Natural killer cell (primary cell): Measurements from ENCODE around the gene CCDC91. TPM values are rescaled to one million over a fixed set of nuclear protein-coding genes. Genes with fewer than 3 reads are reported as not detected.
A peak's percentile ranks its signal among the peaks of the same experiment; 100 is the strongest.

Experiments used
- ATAC-seq, 3 donors: fragments of 150-1000 bp in 2 of 3; fragments of 200-7000 bp in 1 of 3; cut with Tn5 transposase; 1 replicate in 1 of 3; 2 replicates in 2 of 3; pipeline ENCODE4 v1.10.0; 2021; ENCODE audit warnings: mild to moderate bottlenecking in 2 of 3, moderate library complexity in 2 of 3
- DNase-seq, 2 donors: peaks; one replicate each; pipeline versions ENCODE4 v3.0.0 to v3.0.0-alpha.2; 2013 to 2021; ENCODE audit warnings: mixed read lengths in 1 of 2
- H3K27ac ChIP-seq: one replicate; pipeline ENCODE4 v1.5.1; 2013; ENCODE audit warnings: mild to moderate bottlenecking, low read length
- H3K27me3 ChIP-seq: one replicate; pipeline ENCODE4 v1.6.1; 2013; ENCODE audit warnings: low read length; ENCODE audit not compliant: control insufficient read depth, insufficient read depth
- H3K36me3 ChIP-seq: one replicate; pipeline ENCODE4 v1.6.1; 2013; ENCODE audit warnings: low read length; ENCODE audit not compliant: control insufficient read depth, insufficient read depth
- H3K4me1 ChIP-seq: one replicate; pipeline ENCODE4 v1.6.1; 2013; ENCODE audit warnings: low read length; ENCODE audit not compliant: control insufficient read depth, insufficient read depth
- H3K4me3 ChIP-seq: one replicate; pipeline ENCODE4 v1.5.1; 2013; ENCODE audit warnings: low read length
- H3K9me3 ChIP-seq: one replicate; pipeline ENCODE4 v1.6.1; 2013; ENCODE audit warnings: low read length; ENCODE audit not compliant: control insufficient read depth, insufficient read depth
- H3K27ac Mint-ChIP-seq, 2 donors: one replicate each; pipeline ENCODE4 v1.8.0; 2022; ENCODE audit warnings: mild to moderate bottlenecking in 2 of 2, mixed read lengths in 2 of 2, moderate library complexity in 1 of 2
- H3K27me3 Mint-ChIP-seq, 2 donors: one replicate each; pipeline ENCODE4 v1.8.0; 2022; ENCODE audit warnings: low read depth in 2 of 2, mixed read lengths in 2 of 2
- H3K36me3 Mint-ChIP-seq: one replicate; pipeline ENCODE4 v1.8.0; 2022; ENCODE audit warnings: mixed read lengths
- H3K4me1 Mint-ChIP-seq, 2 donors: one replicate each; pipeline ENCODE4 v1.8.0; 2022; ENCODE audit warnings: mixed read lengths in 2 of 2
- H3K4me3 Mint-ChIP-seq: one replicate; pipeline ENCODE4 v1.8.0; 2022; ENCODE audit warnings: mild to moderate bottlenecking, moderate library complexity, mixed read lengths
- H3K9me3 Mint-ChIP-seq, 2 donors: one replicate each; pipeline ENCODE4 v1.8.0; 2022; ENCODE audit warnings: mixed read lengths in 2 of 2
- WGBS: methylation state at CpG from one replicate; pipeline ENCODE4 v1.1.7; 2013; ENCODE audit warnings: missing lambda C conversion rate; ENCODE audit not compliant: insufficient coverage; 5-methylcytosine and 5-hydroxymethylcytosine counted together
- intact Hi-C: fragments of 100-400 bp; cut with micrococcal nuclease; formaldehyde crosslinking; loops from one replicate; pipeline ENCODE4 v1.14.2; 2022
- total RNA-seq, 4 donors: library from RNA; stranded (reverse); fragments of 120-200 nt in 1 of 4; gene quantifications; one replicate each; pipeline versions ENCODE4 v1.2.3 to v1.2.4, GENCODE V29; 2013 to 2022
- TF ChIP-seq, protein P1 (sequence below): fragments of 200-600 bp; IDR thresholded peaks from one replicate; pipeline ENCODE4 v1.8.0; 2022; ENCODE audit warnings: antibody characterized with exemption

Gene CCDC91
- total RNA-seq, 3 donors from 2014 or later (not counting 1 experiment from before 2014, with no cell fraction given), result 48.8 to 65.8 (median 60.2) TPM

DNA sequence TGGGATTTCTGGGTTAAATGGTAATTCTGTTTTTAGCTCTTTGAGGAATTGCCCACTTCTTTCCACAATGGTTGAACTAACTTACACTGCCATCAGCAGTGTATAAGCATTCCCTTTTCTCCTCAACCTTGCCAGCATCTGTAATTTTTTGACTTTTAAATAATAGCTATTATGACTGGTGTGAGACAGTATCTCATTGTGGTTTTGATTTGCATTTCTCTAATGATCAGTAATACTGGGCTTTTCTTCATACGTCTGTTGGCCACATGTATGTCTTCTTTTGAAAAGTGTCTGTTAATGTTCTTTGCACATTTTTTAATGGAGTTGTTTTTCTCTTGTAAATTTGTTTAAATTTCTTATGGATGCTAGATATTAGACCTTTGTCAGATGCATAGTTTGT, 323.7 kb downstream of the CCDC91 start:
- TF ChIP-seq, protein P1, sequence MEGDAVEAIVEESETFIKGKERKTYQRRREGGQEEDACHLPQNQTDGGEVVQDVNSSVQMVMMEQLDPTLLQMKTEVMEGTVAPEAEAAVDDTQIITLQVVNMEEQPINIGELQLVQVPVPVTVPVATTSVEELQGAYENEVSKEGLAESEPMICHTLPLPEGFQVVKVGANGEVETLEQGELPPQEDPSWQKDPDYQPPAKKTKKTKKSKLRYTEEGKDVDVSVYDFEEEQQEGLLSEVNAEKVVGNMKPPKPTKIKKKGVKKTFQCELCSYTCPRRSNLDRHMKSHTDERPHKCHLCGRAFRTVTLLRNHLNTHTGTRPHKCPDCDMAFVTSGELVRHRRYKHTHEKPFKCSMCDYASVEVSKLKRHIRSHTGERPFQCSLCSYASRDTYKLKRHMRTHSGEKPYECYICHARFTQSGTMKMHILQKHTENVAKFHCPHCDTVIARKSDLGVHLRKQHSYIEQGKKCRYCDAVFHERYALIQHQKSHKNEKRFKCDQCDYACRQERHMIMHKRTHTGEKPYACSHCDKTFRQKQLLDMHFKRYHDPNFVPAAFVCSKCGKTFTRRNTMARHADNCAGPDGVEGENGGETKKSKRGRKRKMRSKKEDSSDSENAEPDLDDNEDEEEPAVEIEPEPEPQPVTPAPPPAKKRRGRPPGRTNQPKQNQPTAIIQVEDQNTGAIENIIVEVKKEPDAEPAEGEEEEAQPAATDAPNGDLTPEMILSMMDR, result no peak
- H3K9me3 ChIP-seq, result no peaks in the 10 kb centered on the region
- peaks cover 18 to 33% of the 10 kb centered on the region in 2 donors for H3K4me1 Mint-ChIP-seq
- no peak for ATAC-seq
- H3K4me3 ChIP-seq, result no peak overlapping the region
- H3K4me1 ChIP-seq, result no peaks in the 10 kb centered on the region
- H3K27me3 ChIP-seq, result no peaks in the 10 kb centered on the region
- no peaks in the 10 kb centered on the region for H3K36me3 Mint-ChIP-seq
- intact Hi-C loops, result no loop called here
- H3K27me3 Mint-ChIP-seq, result no peaks in the 10 kb centered on the region
- H3K9me3 Mint-ChIP-seq, result no peaks in the 10 kb centered on the region
- DNase-seq, result no peak
- no peak overlapping the region for H3K4me3 Mint-ChIP-seq
- H3K27ac Mint-ChIP-seq, result no peak overlapping the region
- no peaks in the 10 kb centered on the region for H3K36me3 ChIP-seq
- 73% methylated on average over 1 of the region's 1 CpG for WGBS
- no peak overlapping the region for H3K27ac ChIP-seq

DNA sequence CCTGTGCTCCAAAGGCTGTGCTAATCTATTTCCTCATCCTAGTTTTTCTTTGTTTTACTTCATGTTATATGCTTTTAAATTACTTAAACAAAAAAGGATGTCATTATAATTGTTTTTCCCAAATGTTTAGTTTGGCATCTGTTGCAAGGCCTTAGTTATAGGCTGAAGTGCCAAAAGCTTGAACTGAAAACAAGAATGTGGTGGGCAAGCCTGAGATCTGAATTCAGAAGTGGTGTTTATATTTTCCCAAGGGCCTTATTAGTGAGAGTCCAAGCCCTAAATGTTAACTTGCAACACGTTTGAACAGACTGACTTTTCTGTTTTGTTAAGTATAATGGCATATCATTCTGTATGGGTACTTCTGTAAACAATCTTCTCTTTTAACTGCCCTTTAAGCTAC, 326.8 kb downstream of the CCDC91 start:
- no peak overlapping the region for H3K27ac ChIP-seq

DNA sequence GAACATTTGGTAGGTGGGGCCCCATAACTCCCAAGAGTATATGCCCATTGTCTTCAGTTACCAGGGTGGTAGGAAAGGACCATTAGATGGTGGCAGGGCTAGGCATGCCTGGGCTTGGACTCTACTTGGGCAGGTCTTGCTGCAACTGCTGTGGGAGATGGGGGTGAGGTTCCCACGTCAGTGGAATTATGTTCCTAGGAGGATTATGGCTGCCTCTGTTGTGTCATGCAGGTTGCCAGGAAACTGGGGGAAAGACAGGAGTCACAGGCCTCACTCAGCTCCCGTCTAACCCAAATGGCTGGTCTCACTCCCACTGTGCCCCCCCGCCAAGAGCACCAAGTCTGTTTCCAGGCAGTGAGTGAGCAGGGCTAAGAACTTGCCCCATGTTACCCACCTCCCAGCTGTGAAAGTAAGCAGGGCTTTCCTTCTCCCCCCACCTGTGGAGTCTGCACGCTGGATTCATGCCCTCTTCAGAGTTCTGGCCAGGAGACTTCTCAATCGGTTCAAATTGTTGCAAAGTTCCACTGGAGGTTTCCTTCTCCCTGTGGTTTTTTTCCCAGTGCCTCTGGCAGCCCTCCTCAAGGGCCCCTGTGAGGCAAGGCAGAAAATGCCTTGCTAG, 337.5 kb downstream of the CCDC91 start:
- no peak overlapping the region for H3K4me3 Mint-ChIP-seq
- ATAC-seq (no peak), DNase-seq (no peak)
- H3K27ac ChIP-seq, result no peak overlapping the region
- H3K4me3 ChIP-seq, result no peak overlapping the region
- TF ChIP-seq, protein P1, result no peak
- no peaks in the 10 kb centered on the region for H3K4me1 ChIP-seq
- no peaks in the 10 kb centered on the region for H3K36me3 ChIP-seq
- H3K27ac Mint-ChIP-seq, result no peak overlapping the region
- peaks cover 20% of the 10 kb centered on the region for H3K36me3 Mint-ChIP-seq
- no peaks in the 10 kb centered on the region for H3K9me3 ChIP-seq
- intact Hi-C loops, result no loop called here
- peaks cover 12 to 20% of the 10 kb centered on the region in 2 donors for H3K4me1 Mint-ChIP-seq
- H3K9me3 Mint-ChIP-seq, result peaks cover 4 to 16% of the 10 kb centered on the region in 2 donors
- no peaks in the 10 kb centered on the region for H3K27me3 Mint-ChIP-seq
- 94% methylated on average over 5 of the region's 5 CpGs for WGBS
- H3K27me3 ChIP-seq, result no peaks in the 10 kb centered on the region

More for the DNA sequence above, 326.8 kb downstream of the CCDC91 start:
- peaks cover 23 to 31% of the 10 kb centered on the region in 2 donors for H3K4me1 Mint-ChIP-seq
- no peaks in the 10 kb centered on the region for H3K9me3 Mint-ChIP-seq
- Histone ChIP-seq H3K4me1 (no peaks in the 10 kb centered on the region), H3K9me3 (no peaks in the 10 kb centered on the region), H3K36me3 (no peaks in the 10 kb centered on the region), H3K27me3 (no peaks in the 10 kb centered on the region), H3K4me3 (no peak overlapping the region)
- intact Hi-C loops, result no loop called here
- no peaks in the 10 kb centered on the region for H3K27me3 Mint-ChIP-seq
- no peak for DNase-seq
- H3K4me3 Mint-ChIP-seq, result no peak overlapping the region
- TF ChIP-seq, protein P1, result no peak
- H3K27ac Mint-ChIP-seq, result peak overlapping the region in 1 of 2 donors; percentile 46
- H3K36me3 Mint-ChIP-seq, result no peaks in the 10 kb centered on the region
- 100% methylated on average over 1 of the region's 1 CpG for WGBS
- no peak for ATAC-seq

DNA sequence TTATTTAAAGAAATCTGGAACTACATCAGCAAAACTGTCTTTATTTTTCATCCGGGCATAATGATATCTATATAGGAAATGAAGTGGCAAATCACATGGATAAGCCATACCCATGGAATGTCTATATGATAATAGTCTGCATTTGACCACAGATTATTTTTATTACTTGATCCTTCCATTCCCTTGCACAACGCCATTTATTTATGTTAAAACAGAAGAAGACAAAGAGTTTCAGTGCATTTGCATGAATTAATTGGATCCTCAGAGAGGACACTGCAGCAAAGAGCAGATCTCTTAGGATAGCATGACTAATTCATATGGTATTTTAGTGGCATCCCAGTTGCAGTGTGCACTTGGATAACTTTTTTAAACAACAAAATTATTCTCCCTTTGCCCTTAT, 345.0 kb downstream of the CCDC91 start:
- intact Hi-C loops, result no loop called here
- no peaks in the 10 kb centered on the region for H3K27me3 ChIP-seq
- peaks cover 0 to 10% of the 10 kb centered on the region in 2 donors for H3K4me1 Mint-ChIP-seq
- WGBS, result 100% methylated on average over 1 of the region's 2 CpGs
- no peak overlapping the region for H3K4me3 ChIP-seq
- H3K4me1 ChIP-seq, result no peaks in the 10 kb centered on the region
- H3K27me3 Mint-ChIP-seq, result no peaks in the 10 kb centered on the region
- no peaks in the 10 kb centered on the region for H3K9me3 Mint-ChIP-seq
- no peak overlapping the region for H3K27ac Mint-ChIP-seq
- no peak overlapping the region for H3K27ac ChIP-seq
- H3K9me3 ChIP-seq, result no peaks in the 10 kb centered on the region
- H3K36me3 Mint-ChIP-seq, result no peaks in the 10 kb centered on the region
- ATAC-seq (no peak), DNase-seq (no peak)
- H3K4me3 Mint-ChIP-seq, result no peak overlapping the region
- peaks cover 2% of the 10 kb centered on the region for H3K36me3 ChIP-seq
- TF ChIP-seq, protein P1, result no peak
